ENCODE data around the gene BSX. TPM values are rescaled to one million over a fixed set of nuclear protein-coding genes. Genes with fewer than 3 reads are reported as not detected.

BSX gene
- total RNA-seq: not detected

GRCh38 chr11:122981388-122982264 lies at the start of gene BSX:
Gene BSX, minus strand, starts transcription at chr11:122981834. Its CDS starts 163 bp downstream, at chr11:122981671.
- H3K27me3 ChIP-seq (replicated peaks; ENCODE audit: insufficient read depth): peaks cover 56% of the 10 kb centered on the region
- no peak within 1 kb of the TSS for H3K4me3 ChIP-seq
- H3K9me3 ChIP-seq: no peaks in the 10 kb centered on the region
- no peak for DNase-seq (ENCODE audit: low spot score)
- peaks cover 13 to 37% of the 10 kb centered on the region in 2 donors for H3K4me1 ChIP-seq (ENCODE audit: control insufficient read depth in 1 of 2, low read depth in 2 of 2)
- no peak within 1 kb of the TSS for H3K27ac ChIP-seq
- no peak for ATAC-seq (ENCODE audit: insufficient number of reproducible peaks, low FRiP score, low read depth)
- TF ChIP-seq CTCF (IDR thresholded peaks at IDR 0.05): no peak
- no peaks in the 10 kb centered on the region for H3K36me3 ChIP-seq

GRCh38 chr11:123030517-123030916 lies 48.9 kb upstream of the BSX start:
- H3K4me3 ChIP-seq: no peak overlapping the region
- ATAC-seq (ENCODE audit: insufficient number of reproducible peaks, low FRiP score, low read depth) (no peak), DNase-seq (ENCODE audit: low spot score) (no peak)
- H3K27ac ChIP-seq: no peak overlapping the region
- H3K27me3 ChIP-seq (replicated peaks; ENCODE audit: insufficient read depth): no peaks in the 10 kb centered on the region
- no peak for TF ChIP-seq CTCF (IDR thresholded peaks at IDR 0.05)
- no peaks in the 10 kb centered on the region for H3K9me3 ChIP-seq
- no peaks in the 10 kb centered on the region for H3K4me1 ChIP-seq (ENCODE audit: control insufficient read depth in 1 of 2, low read depth in 2 of 2)
- H3K36me3 ChIP-seq: no peaks in the 10 kb centered on the region

GRCh38 chr11:123020968-123021367 lies 39.3 kb upstream of the BSX start:
- no peak overlapping the region for H3K4me3 ChIP-seq
- no peaks in the 10 kb centered on the region for H3K36me3 ChIP-seq
- ATAC-seq (ENCODE audit: insufficient number of reproducible peaks, low FRiP score, low read depth) (no peak), DNase-seq (ENCODE audit: low spot score) (no peak)
- no peaks in the 10 kb centered on the region for H3K9me3 ChIP-seq
- peaks cover 5 to 7% of the 10 kb centered on the region in 2 donors for H3K4me1 ChIP-seq (ENCODE audit: control insufficient read depth in 1 of 2, low read depth in 2 of 2)
- no peaks in the 10 kb centered on the region for H3K27me3 ChIP-seq (replicated peaks; ENCODE audit: insufficient read depth)
- H3K27ac ChIP-seq: no peak overlapping the region
- no peak for TF ChIP-seq CTCF (IDR thresholded peaks at IDR 0.05)

GRCh38 chr11:123018702-123019101 lies 37.1 kb upstream of the BSX start:
- DNase-seq (ENCODE audit: low spot score): no peak
- Histone ChIP-seq H3K27ac (no peak overlapping the region), H3K4me1 (ENCODE audit: control insufficient read depth in 1 of 2, low read depth in 2 of 2) (peaks cover 5 to 7% of the 10 kb centered on the region in 2 donors), H3K27me3 (replicated peaks; ENCODE audit: insufficient read depth) (no peaks in the 10 kb centered on the region), H3K36me3 (no peaks in the 10 kb centered on the region), H3K4me3 (no peak overlapping the region), H3K9me3 (no peaks in the 10 kb centered on the region)
- TF ChIP-seq CTCF (IDR thresholded peaks at IDR 0.05): no peak
- no peak for ATAC-seq (ENCODE audit: insufficient number of reproducible peaks, low FRiP score, low read depth)

- Histone ChIP-seq H3K9me3 (no peaks in the 10 kb centered on the region), H3K27me3 (replicated peaks; ENCODE audit: insufficient read depth) (no peaks in the 10 kb centered on the region), H3K4me3 (no peak overlapping the region), H3K27ac (no peak overlapping the region), H3K36me3 (no peaks in the 10 kb centered on the region), H3K4me1 (ENCODE audit: control insufficient read depth in 1 of 2, low read depth in 2 of 2) (no peaks in the 10 kb centered on the region)
- no peak for ATAC-seq (ENCODE audit: insufficient number of reproducible peaks, low FRiP score, low read depth)
- no peak for DNase-seq (ENCODE audit: low spot score)
- TF ChIP-seq CTCF (IDR thresholded peaks at IDR 0.05): no peak
These were observed 29.9 kb upstream of the BSX start for GRCh38 chr11:123011510-123011909.

Measured in thoracic aorta (tissue), 2 donors.